Nephron (organoid): ENCODE data around the gene PRRG3.

ENCODE experiments used
- H3K27ac Mint-ChIP-seq, 3 experiments: 2 replicates each; pipeline ENCODE4 v1.8.0; 2020; ENCODE audit warnings: mixed read lengths in 3 of 3, mild to moderate bottlenecking in 2 of 3, moderate library complexity in 1 of 3
- H3K27me3 Mint-ChIP-seq: 2 replicates; pipeline ENCODE4 v1.8.0; 2021; ENCODE audit warnings: low read depth, mild to moderate bottlenecking, moderate library complexity, mixed read lengths
- H3K36me3 Mint-ChIP-seq: 2 replicates; pipeline ENCODE4 v1.8.0; 2020; ENCODE audit warnings: low read depth, mixed read lengths
- H3K4me1 Mint-ChIP-seq: 2 replicates; pipeline ENCODE4 v1.8.0; 2020; ENCODE audit warnings: mixed read lengths
- H3K4me3 Mint-ChIP-seq, 3 experiments: 2 replicates each; pipeline ENCODE4 v1.8.0; 2020; ENCODE audit warnings: mild to moderate bottlenecking in 3 of 3, mixed read lengths in 3 of 3, moderate library complexity in 2 of 3
- H3K9me3 Mint-ChIP-seq: 2 replicates; pipeline ENCODE4 v1.8.0; 2020; ENCODE audit warnings: mixed read lengths
- TF ChIP-seq, protein P1 (sequence below), 3 experiments: fragments of 200-600 bp; sonication (generic); IDR thresholded peaks; one replicate each; pipeline ENCODE4 v1.5.0; 2021; ENCODE audit warnings: antibody characterized with exemption in 3 of 3; ENCODE audit not compliant: unreplicated experiment in 3 of 3

Gene PRRG3

DNA sequence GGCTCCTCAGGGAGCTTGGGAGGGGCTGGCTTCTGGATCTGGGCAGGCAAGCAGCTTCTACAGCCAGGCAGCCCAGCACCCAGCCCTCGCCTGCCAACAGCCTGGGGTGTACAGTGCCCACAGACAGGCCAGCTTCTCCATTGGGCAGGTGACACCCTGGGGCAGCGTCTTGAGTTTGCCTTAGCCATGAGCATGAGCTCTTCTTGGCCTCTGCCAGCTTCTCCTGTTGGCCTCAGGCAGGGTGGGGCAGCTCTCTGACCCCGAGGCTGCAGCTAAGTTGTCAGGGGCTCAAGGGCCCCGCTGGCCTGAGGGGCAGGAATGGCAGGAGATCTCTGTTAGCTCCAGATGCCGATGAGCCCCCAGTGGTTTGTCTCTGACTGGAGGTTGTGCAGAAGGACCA is 31.5 kb downstream of the PRRG3 start:
- TF ChIP-seq, protein P1, sequence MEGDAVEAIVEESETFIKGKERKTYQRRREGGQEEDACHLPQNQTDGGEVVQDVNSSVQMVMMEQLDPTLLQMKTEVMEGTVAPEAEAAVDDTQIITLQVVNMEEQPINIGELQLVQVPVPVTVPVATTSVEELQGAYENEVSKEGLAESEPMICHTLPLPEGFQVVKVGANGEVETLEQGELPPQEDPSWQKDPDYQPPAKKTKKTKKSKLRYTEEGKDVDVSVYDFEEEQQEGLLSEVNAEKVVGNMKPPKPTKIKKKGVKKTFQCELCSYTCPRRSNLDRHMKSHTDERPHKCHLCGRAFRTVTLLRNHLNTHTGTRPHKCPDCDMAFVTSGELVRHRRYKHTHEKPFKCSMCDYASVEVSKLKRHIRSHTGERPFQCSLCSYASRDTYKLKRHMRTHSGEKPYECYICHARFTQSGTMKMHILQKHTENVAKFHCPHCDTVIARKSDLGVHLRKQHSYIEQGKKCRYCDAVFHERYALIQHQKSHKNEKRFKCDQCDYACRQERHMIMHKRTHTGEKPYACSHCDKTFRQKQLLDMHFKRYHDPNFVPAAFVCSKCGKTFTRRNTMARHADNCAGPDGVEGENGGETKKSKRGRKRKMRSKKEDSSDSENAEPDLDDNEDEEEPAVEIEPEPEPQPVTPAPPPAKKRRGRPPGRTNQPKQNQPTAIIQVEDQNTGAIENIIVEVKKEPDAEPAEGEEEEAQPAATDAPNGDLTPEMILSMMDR (IDR thresholded peaks at IDR 0.05; ENCODE audit: unreplicated experiment in 3 of 3) = no peak
- Mint-ChIP-seq H3K27me3 (peaks cover 5% of the 10 kb centered on the region), H3K27ac (no peak overlapping the region), H3K9me3 (peaks cover 14% of the 10 kb centered on the region), H3K36me3 (no peaks in the 10 kb centered on the region), H3K4me3 (no peak overlapping the region), H3K4me1 (no peaks in the 10 kb centered on the region)

DNA sequence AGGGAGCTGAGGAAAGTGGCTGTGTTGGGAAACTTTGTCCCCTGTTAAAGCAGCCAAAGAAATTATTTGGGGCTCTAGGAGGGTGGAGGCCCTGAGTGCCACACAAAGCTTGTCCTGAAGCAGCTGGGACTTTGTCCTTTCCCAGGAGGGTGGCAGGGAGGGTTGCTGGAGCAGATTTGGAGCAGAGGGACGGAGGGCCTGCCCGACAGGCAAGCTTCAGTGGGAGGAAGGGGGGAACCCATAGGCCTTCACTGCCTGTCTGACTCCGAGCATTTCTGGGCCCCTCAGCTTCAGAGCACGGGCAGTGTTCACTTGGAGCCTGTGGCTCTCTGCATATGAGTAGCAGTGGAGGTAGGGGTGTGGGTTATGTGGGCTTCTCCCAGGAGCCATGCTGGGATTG is 32.1 kb downstream of the PRRG3 start:
- H3K27me3 Mint-ChIP-seq = peaks cover 9% of the 10 kb centered on the region
- H3K27ac Mint-ChIP-seq = no peak overlapping the region
- H3K4me1 Mint-ChIP-seq = no peaks in the 10 kb centered on the region
- TF ChIP-seq, protein P1 (IDR thresholded peaks at IDR 0.05; ENCODE audit: unreplicated experiment in 3 of 3) = no peak
- no peaks in the 10 kb centered on the region for H3K36me3 Mint-ChIP-seq
- no peak overlapping the region for H3K4me3 Mint-ChIP-seq
- peaks cover 14% of the 10 kb centered on the region for H3K9me3 Mint-ChIP-seq

DNA sequence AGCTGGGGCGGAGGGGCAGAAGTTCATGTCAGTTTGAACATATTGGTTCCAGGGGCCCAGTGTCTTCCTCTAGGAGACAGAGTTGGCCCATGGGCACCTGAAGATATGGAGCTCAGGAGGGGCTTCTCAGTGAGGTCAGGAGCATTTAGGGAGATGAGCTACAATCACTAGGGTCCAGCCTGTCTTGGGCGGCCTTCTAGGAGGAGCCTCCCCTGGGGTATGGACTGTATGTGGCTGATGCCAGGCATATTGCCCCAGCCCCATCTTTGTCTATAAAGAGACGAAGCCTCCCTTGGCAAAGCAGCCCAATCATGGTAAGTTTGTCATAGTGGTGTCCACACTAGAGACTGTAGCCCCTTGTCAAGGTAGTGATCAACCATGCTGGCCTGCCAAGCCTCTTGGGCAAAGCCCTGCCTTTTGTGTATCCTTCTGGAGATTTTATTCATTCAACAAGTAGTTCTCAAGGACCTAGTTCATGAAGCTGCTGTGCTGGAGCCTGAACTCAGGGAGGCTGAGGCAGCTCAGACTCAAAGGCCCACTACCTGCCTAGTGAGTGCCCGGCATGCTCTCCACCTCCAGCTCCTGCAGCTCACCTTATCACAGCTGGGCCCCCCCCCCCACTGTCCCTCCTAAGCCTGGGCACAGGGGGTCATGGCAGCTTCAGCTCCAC is 33.9 kb downstream of the PRRG3 start:
- Mint-ChIP-seq H3K9me3 (peaks cover 12% of the 10 kb centered on the region), H3K4me1 (no peaks in the 10 kb centered on the region), H3K36me3 (no peaks in the 10 kb centered on the region), H3K27me3 (peaks cover 6% of the 10 kb centered on the region), H3K27ac (no peak overlapping the region), H3K4me3 (no peak overlapping the region)
- TF ChIP-seq, protein P1 (IDR thresholded peaks at IDR 0.05; ENCODE audit: unreplicated experiment in 3 of 3) = no peak

DNA sequence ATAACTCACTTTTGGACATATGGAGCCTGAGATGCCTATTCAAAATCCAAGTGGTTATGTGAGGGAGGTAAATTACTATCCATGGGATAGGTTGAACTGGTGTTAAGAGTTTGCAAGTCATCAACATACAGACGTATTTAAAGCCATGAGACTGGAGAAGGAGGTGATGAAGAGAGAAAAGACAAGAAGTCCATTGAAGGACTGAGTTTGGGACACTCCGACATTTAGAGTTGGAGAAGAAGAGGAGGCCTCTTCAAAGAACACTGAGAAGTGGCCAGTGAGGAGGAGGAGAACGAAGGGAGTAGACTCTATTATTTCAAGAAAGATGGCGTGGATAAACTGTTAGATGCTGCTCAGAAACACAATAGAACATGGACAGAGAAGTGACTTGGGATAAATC is 39.2 kb downstream of the PRRG3 start, which contains the start of gene CNGA2:
Gene CNGA2, plus strand, starts transcription at position 301 of the 400 bp plus-strand sequence. CDS start 3,738 bp downstream, outside the sequence.
- no peaks in the 10 kb centered on the region for H3K4me1 Mint-ChIP-seq

DNA sequence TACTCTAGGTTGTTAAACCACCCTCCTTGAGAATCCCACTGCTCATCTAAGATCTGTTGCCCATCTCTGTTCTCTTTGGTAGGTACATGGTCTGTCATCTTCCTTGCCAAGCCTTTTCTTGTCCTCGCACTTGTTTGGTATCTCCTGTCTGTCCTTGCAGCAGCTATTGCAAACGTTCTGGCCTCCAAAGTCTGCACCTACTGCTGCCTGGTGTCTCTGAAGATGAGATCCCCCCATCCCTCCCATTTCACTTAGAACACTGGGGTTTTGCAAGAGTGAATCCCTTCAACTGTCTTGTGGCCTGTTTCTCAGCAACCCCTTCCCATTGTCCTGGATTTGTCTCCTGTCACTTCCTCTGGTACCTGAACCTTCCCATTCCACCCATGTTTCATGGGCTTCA is 40.0 kb downstream of the PRRG3 start:
- no peak overlapping the region for H3K4me3 Mint-ChIP-seq
- peaks cover 15% of the 10 kb centered on the region for H3K9me3 Mint-ChIP-seq
- peaks cover 10% of the 10 kb centered on the region for H3K27me3 Mint-ChIP-seq
- H3K36me3 Mint-ChIP-seq = no peaks in the 10 kb centered on the region
- H3K4me1 Mint-ChIP-seq = no peaks in the 10 kb centered on the region
- H3K27ac Mint-ChIP-seq = no peak overlapping the region
- TF ChIP-seq, protein P1 (IDR thresholded peaks at IDR 0.05; ENCODE audit: unreplicated experiment in 3 of 3) = no peak

More for the DNA sequence above, 39.2 kb downstream of the PRRG3 start, which contains the start of gene CNGA2:
- H3K27me3 Mint-ChIP-seq = peaks cover 10% of the 10 kb centered on the region
- H3K36me3 Mint-ChIP-seq = no peaks in the 10 kb centered on the region
- H3K27ac Mint-ChIP-seq = no peak within 1 kb of the TSS
- peaks cover 12% of the 10 kb centered on the region for H3K9me3 Mint-ChIP-seq
- no peak within 1 kb of the TSS for H3K4me3 Mint-ChIP-seq
- TF ChIP-seq, protein P1 (IDR thresholded peaks at IDR 0.05; ENCODE audit: unreplicated experiment in 3 of 3) = no peak

DNA sequence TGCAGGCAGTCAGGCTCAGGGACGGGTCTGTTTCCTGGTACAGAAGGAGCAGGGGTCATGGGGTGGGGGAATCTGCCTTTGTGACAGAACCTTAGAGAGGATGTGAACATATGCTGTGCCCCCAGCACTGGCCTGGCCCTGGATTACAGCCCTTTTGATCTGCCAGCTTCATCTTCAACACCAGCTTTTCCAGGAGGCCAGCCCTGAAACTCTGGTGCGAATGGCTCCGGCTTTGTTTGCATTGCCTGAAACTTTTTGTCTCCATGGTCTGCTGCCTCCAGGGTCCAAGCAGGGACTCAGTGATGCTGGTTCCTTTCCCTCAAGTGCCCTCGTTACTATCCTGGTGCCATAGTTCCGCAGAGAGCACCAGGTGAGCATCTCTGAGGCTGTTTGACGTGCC is 41.4 kb downstream of the PRRG3 start:
- Mint-ChIP-seq H3K36me3 (no peaks in the 10 kb centered on the region), H3K27me3 (peaks cover 10% of the 10 kb centered on the region), H3K4me1 (no peaks in the 10 kb centered on the region), H3K4me3 (no peak overlapping the region), H3K27ac (no peak overlapping the region), H3K9me3 (peaks cover 23% of the 10 kb centered on the region)
- TF ChIP-seq, protein P1 (IDR thresholded peaks at IDR 0.05; ENCODE audit: unreplicated experiment in 3 of 3) = no peak
